ENCODE results near the gene CDKL5.
A peak's percentile ranks its signal among the peaks of the same experiment; 100 is the strongest.
"Not testable (repeated sequence)": the region's sequence is repeated elsewhere in the genome, so short reads cannot be mapped to it uniquely, and the experiment has no call there.

Gene CDKL5

DNA sequence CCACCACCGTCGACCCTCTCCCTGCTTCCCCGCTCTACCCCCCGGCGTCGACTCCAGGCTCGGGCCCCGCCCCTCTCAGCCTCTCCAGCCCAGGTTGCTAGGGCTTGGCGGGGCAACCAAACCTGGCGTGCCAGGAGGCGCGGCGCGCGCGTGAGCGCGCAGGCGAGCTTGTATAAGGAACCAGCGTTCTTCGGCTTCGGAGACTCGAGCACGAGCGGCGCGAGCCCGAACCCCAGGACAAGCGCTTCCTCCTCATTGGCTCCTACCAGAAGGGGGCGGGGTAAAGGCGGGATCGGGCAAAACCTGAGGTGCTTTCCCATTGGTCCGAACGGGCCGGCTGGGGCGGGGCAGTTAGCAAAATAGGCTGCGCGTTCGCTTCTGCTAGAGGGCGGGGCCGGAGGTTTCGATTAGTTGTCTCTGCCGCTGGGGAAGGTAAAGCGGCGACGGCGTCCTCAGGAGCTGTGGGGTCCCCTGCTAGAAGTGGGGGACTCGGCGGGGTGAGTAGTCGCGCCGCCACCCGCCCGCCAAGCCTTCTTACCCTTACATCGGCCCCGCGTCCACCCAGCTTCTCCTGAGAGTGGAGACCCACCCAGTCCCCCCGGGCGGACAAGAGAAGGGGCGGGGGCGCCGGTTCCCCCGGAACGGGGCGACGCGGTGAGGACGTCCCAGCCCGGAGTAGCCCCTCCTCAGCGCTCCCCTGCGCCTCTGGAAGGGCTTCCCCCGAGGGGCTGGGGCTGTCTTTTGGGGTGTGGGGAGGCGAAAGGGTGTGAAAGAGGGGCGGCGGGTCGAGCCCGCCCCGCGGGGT lies at the start of gene CDKL5:
TSS of gene CDKL5 (plus strand) at position 410 of the 805 bp plus-strand sequence. CDS start 81,489 bp downstream, outside the sequence.
- peak; percentile 88 to 91 for DNase-seq (ENCODE audit: low read depth in 2 of 2, low spot score in 1 of 2)

GRCh38 chrX:18377796-18378195 lies 47.6 kb upstream of the CDKL5 start:
- DNase-seq (ENCODE audit: low read depth in 2 of 2, low spot score in 1 of 2) = no peak

- DNase-seq (ENCODE audit: low read depth in 2 of 2, low spot score in 1 of 2) = no peak
Measured at GRCh38 chrX:18389966-18390365, 35.4 kb upstream of the CDKL5 start.

DNA sequence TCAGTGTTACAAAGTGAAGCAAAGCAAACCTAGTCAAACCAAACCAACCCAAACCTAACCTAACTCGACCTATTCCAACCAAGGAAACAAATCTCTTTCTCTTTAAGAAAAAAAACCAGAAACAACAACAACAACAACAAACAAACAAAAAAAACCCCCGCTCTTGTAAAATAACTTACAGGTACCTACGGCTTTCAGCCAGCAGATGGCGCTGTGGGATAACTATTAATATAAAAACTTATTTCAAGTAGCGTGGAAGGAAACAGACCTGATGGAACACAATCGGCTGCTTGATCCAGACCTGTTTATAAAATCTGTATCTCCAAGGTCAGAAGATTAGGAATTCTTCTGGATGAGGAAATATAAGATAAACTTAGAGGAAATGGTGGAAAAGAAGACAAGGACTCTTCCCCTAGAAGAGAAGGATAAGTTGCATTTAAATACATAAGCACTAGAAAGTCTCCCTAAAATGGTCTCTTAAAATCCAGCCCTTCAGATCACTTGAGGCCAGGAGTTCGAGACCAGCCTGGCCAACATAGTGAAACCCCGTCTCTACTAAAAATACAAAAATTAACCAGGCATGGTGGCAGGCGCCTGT lies 34.4 kb upstream of the CDKL5 start:
- DNase-seq (ENCODE audit: low read depth in 2 of 2, low spot score in 1 of 2) = peak; percentile 27 to 53

DNA sequence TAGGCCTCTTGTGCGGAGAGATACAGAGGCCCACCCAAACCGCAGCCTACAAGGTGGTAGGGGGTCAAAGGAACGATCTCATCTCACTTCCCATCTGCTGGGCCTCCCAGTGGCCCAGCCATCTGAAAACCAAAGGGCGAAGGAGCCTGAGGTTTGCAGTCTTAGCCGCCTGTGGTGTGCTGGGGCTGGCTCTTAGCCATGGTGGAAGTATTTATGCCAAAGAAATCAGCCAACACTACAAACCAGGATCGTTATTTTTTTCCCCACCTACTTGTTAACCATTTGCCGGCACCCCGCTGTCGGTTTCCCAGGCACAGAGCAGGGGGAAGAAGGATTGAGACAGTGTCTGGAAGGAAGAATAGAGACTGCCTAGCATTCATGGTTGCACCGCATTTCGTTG lies 30.9 kb upstream of the CDKL5 start:
- no peak for DNase-seq (ENCODE audit: low read depth in 2 of 2, low spot score in 1 of 2)

DNA sequence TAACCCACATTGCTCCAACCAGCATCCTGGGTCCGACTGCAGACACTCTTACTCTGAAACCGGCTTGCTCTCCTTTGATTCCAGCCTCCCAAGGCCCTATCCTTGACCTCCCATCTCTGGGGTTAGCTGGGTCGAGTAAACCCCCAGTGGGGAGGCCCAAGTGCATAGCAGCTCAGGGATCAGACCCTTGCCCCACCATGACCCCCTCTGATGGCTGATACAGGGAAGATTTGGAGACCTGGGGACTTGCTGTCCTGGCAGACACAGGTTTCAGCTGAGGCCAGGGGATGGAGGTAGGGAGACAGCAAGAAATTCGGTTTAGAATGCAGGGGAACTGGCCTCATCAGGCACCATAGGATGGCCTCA lies 23.6 kb upstream of the CDKL5 start:
- no peak for DNase-seq (ENCODE audit: low read depth in 2 of 2, low spot score in 1 of 2)

GRCh38 chrX:18406531-18407266 lies 18.7 kb upstream of the CDKL5 start:
- DNase-seq (ENCODE audit: low read depth in 2 of 2, low spot score in 1 of 2) = no peak

GRCh38 chrX:18410038-18410437 lies 15.4 kb upstream of the CDKL5 start:
- no peak for DNase-seq (ENCODE audit: low read depth in 2 of 2, low spot score in 1 of 2)

DNA sequence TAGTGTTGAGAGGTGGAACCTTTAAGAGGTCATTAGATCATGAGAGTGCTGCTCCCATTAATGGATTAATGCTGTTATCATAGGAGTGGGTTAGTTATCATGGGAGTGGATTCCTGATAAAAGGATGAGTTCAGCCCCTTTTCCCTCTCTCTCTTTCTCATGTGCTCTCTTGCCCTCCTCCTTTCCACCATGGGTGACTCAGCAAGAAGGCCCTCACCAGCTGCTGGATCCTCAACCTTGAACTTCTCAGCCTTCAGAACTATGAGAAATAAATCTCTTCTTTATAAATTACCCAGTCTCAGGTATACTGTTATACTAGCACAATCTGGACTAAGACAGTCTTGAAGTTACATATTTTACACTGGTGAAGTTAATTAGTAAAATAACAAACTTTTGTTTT lies 10.0 kb upstream of the CDKL5 start:
- no peak for DNase-seq (ENCODE audit: low read depth in 2 of 2, low spot score in 1 of 2)

GRCh38 chrX:18422325-18422724 lies 3.1 kb upstream of the CDKL5 start:
- DNase-seq (ENCODE audit: low read depth in 2 of 2, low spot score in 1 of 2) = no peak

- DNase-seq (ENCODE audit: low read depth in 2 of 2, low spot score in 1 of 2) = no peak
Measured at GRCh38 chrX:18422886-18423285, 2.5 kb upstream of the CDKL5 start.

DNA sequence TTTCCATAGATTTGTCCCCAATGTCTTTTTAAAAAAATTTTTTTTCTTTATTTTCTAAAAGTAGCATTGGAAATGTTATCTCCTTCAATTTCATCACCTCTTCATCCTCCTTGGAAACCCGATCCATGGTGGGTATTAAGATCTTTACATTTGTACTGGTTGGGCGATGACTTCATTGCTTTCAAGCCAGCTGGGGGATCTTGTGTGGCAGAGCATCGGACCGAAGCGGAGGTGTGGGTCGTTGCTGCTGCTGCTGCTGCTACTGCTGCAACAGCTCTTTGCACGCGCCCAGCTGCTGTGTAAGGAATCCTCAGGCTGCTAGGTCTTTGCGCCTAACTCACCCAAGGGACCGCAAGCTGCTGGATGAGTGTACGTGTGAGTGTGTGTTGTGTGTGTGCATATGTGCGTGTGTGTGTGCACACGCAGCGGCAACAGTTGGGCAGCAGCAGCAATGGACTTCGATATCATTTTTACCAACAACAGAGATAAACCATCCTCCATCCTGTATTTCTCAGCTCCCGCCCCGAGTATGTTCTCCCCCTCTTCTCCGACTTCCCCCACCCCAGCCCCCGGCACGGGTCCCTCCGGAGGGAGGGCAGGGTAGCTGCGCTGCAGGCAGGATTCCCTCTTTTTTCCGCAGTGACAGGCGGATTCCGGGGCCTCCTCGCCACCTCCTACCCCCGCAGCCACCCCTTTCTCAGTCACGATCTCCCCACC lies 768 bp upstream of the CDKL5 start:
- no peak for DNase-seq (ENCODE audit: low read depth in 2 of 2, low spot score in 1 of 2)

DNA sequence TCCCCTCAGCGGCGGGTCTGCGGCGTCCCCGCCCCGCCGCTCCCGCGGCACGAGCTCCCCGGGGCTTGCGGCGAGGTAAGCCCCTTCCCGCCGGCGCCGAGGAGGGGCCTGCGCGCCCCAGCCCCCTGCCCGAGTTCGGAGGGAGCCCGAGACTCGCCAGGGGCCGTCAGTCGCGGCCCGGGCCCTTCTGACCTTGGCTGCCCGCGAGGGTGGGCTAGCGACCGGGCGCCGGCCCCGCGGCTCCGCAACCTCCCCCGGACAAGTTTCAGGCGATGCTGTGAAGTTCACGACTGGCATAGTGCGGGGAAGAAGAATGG lies 554 bp downstream of the CDKL5 start:
- DNase-seq (ENCODE audit: low read depth in 2 of 2, low spot score in 1 of 2) = no peak

DNA sequence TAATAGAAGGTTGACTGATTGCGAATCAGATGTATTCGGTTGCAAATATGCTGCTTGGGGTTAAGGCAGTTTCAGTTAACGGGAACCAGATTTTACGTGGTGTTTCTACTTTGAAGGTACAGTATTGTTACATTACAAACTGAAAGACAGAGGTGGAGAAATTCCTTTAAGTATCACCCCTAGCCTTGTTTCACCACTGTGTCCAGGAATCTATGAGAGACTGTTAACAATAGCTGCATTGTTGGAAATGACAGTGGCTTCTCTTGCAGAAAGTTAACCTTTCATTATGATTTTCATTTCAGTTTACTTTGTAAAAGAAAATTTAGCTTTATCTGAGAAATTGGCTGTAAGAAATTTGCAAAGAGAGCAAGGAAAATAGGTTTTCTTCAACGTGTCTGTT lies 2.6 kb downstream of the CDKL5 start:
- DNase-seq (ENCODE audit: low read depth in 2 of 2, low spot score in 1 of 2) = no peak

DNA sequence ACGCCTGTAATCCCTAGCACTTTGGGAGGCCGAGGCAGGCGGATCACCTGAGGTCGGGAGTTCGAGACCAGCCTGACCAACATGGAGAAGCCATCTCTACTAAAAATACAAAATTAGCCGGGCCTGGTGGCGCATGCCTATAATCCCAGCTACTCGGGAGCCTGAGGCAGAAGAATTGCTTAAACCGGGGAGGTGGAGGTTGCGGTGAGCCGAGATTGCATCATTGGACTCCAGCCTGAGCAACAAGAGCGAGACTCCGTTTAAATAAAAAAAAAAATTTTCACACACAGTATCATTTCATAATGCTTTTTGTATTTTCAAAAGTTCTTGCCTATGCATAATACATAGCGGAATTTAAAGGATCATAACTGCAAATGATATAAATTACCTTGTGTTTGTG lies 7.9 kb downstream of the CDKL5 start:
- not testable (repeated sequence) for DNase-seq (ENCODE audit: low read depth in 2 of 2, low spot score in 1 of 2)

DNA sequence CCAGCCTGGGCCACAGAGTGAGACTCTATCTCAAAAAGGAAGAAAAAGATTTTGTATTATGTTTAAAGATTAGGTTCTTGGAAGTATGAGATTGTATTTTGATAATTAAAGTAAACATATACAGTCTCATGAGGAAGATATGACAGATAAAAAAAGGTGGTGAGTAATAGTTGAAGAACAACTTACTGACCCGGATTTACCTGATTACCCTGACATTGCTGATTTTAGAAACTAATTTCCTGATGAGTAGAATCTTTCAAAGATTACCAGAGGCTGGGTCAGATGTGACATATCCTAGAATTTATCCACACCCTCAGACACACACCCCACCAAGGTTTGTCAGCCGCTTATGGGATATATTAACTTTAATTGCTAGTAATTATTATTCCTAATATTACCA lies 9.5 kb downstream of the CDKL5 start:
- DNase-seq (ENCODE audit: low read depth in 2 of 2, low spot score in 1 of 2) = no peak

DNA sequence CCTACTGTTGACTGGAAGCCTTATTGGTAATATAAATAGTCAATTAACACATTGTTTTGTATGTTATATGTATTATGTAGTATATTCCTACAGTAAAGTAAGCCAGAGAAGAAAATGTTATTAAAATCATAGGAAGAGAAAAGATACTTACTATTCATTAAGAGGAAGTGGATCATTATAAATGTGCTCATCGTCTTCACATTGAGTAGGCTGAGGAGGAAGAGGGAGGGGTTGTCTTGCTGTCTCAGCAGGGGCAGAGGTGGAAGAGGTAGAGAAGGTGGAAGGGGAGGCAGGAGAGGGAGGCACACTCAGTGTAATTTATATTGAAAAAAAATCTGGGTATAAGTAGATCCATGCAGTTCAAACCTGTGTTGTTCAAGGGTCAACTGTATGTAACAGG lies 10.6 kb downstream of the CDKL5 start:
- DNase-seq (ENCODE audit: low read depth in 2 of 2, low spot score in 1 of 2) = no peak

GRCh38 chrX:18440835-18441234 lies 15.4 kb downstream of the CDKL5 start:
- no peak for DNase-seq (ENCODE audit: low read depth in 2 of 2, low spot score in 1 of 2)

DNA sequence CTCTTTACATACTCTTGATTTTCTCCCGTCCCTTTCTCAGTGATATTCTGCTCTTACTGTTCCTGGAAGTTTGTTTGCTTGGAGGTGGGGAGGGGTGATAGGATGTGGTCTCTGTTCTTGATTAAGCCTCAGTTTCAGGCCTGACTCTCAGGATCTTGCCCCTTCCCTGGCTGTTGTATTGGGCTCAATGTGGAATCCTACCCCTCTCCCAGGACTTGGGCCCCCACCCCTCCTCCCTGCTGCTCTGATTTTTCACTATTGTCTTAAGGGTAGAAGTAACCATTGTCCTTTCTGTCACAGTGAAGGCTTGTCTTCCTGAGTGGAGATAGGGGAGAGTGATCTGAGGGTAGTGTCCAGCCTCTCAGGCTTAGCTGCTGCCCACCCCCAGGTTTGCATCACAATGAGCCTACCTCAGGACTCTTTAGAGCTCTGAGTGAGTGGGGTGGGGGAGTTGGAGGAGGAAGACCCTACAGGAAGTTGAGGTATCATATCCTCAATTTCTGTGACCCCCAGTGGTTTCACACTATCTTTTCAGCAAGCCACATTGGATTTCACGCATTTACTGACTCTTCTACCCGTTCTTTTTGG lies 16.5 kb downstream of the CDKL5 start:
- no peak for DNase-seq (ENCODE audit: low read depth in 2 of 2, low spot score in 1 of 2)

- DNase-seq (ENCODE audit: low read depth in 2 of 2, low spot score in 1 of 2) = no peak
Measured at GRCh38 chrX:18448416-18448815, 23.0 kb downstream of the CDKL5 start.

GRCh38 chrX:18449236-18449635 lies 23.8 kb downstream of the CDKL5 start:
- no peak for DNase-seq (ENCODE audit: low read depth in 2 of 2, low spot score in 1 of 2)

Measured in stimulated activated CD8-positive, alpha-beta memory T cell treated with anti-CD3 and anti-CD28 coated beads, Interleukin-4, amount 100 ng/mL, for 4 hours (primary cell).